Measurements from ENCODE around the gene PRKAG2.

GRCh38 chr7:151856516-151856915, 20.4 kb downstream of the PRKAG2 start:
- TF ChIP-seq CTCF (IDR thresholded peaks at IDR 0.05), result no peak
- no peak for TF ChIP-seq POLR2A (IDR thresholded peaks at IDR 0.05)
- TF ChIP-seq POLR2AphosphoS5 (IDR thresholded peaks at IDR 0.05), result no peak

Measured in breast epithelium (tissue), 3 donors.